IMR-90 (cell line): ENCODE measurements around the gene BTBD6.

Experiments used
- BHLHE40 ChIP-seq: fragments of 150-350 bp; IDR thresholded peaks from 2 replicates; pipeline ENCODE4 v1.6.1; 2016; ENCODE audit warnings: mild to moderate bottlenecking, low read depth, low read length
- CEBPB ChIP-seq: IDR thresholded peaks from 2 replicates; pipeline ENCODE4 v1.6.1; 2012; ENCODE audit warnings: low read depth, low read length, improper control_type of control experiment
- CHD1 ChIP-seq: IDR thresholded peaks from 2 replicates; pipeline ENCODE4 v1.6.1; 2012; ENCODE audit warnings: low read depth, low read length, improper control_type of control experiment
- CTCF ChIP-seq: conservative IDR thresholded peaks from 2 replicates; pipeline ENCODE4 v1.5.1; 2012; ENCODE audit warnings: mild to moderate bottlenecking, low read depth, low read length, improper control_type of control experiment
- FOS ChIP-seq: fragments of 150-350 bp; IDR thresholded peaks from 2 replicates; pipeline ENCODE4 v1.6.1; 2016; ENCODE audit warnings: low read depth, low read length
- MAFK ChIP-seq: IDR thresholded peaks from 2 replicates; pipeline ENCODE4 v1.6.1; 2012; ENCODE audit warnings: low read depth, low read length, improper control_type of control experiment
- MAZ ChIP-seq: IDR thresholded peaks from 2 replicates; pipeline ENCODE4 v1.6.1; 2012; ENCODE audit warnings: low read depth, mild to moderate bottlenecking, low read length, improper control_type of control experiment, moderate library complexity, borderline replicate concordance
- MXI1 ChIP-seq: IDR thresholded peaks from 2 replicates; pipeline ENCODE4 v1.6.1; 2012; ENCODE audit warnings: low read depth, mild to moderate bottlenecking, low read length, moderate library complexity, borderline replicate concordance
- POLR2A ChIP-seq: IDR thresholded peaks from 2 replicates; pipeline ENCODE4 v1.6.1; 2012; ENCODE audit warnings: mild to moderate bottlenecking, low read depth, low read length
- RAD21 ChIP-seq: IDR thresholded peaks from 2 replicates; pipeline ENCODE4 v1.6.1; 2012; ENCODE audit warnings: low read length, improper control_type of control experiment
- RFX5 ChIP-seq: IDR thresholded peaks from 2 replicates; pipeline ENCODE4 v1.8.0; 2012; ENCODE audit warnings: low read depth, mild to moderate bottlenecking, low read length, moderate library complexity
- USF2 ChIP-seq: fragments of 150-350 bp; IDR thresholded peaks from 2 replicates; pipeline ENCODE4 v1.6.1; 2017; ENCODE audit warnings: mild to moderate bottlenecking, antibody characterized with exemption, low read length, low read depth

- TF ChIP-seq CTCF (no peak), POLR2A (no peak), MXI1 (no peak), RFX5 (no peak), RAD21 (no peak), CHD1 (no peak), MAFK (no peak), FOS (no peak), CEBPB (no peak), BHLHE40 (no peak), MAZ (no peak), USF2 (no peak)
These were observed 40.9 kb upstream of the BTBD6 start for GRCh38 chr14:105207460-105207901.
